Progenitor cell of endocrine pancreas (in vitro differentiated cells): Measurements from ENCODE around the gene ERG28. TPM values are rescaled to one million over a fixed set of nuclear protein-coding genes. Genes with fewer than 3 reads are reported as not detected.

Source experiments
- DNase-seq: peaks from one replicate; pipeline ENCODE4 v3.0.0; 2021; ENCODE audit warnings: low spot score; ENCODE audit not compliant: unreplicated experiment
- H3K27ac Mint-ChIP-seq: 2 replicates; pipeline ENCODE4 v1.8.0; 2021; ENCODE audit warnings: mild to moderate bottlenecking, moderate library complexity, mixed read lengths
- H3K27me3 Mint-ChIP-seq: 2 replicates; pipeline ENCODE4 v1.8.0; 2021; ENCODE audit warnings: mixed read lengths
- H3K36me3 Mint-ChIP-seq: 2 replicates; pipeline ENCODE4 v1.8.0; 2022; ENCODE audit warnings: mixed read lengths; ENCODE audit not compliant: insufficient read depth
- H3K4me1 Mint-ChIP-seq: 2 replicates; pipeline ENCODE4 v1.8.0; 2021; ENCODE audit warnings: low read depth, mixed read lengths
- H3K4me3 Mint-ChIP-seq: 2 replicates; pipeline ENCODE4 v1.8.0; 2021; ENCODE audit warnings: low read depth, mild to moderate bottlenecking, moderate library complexity, mixed read lengths
- H3K9me3 Mint-ChIP-seq: 2 replicates; pipeline ENCODE4 v1.8.0; 2021; ENCODE audit warnings: low read depth, mixed read lengths
- CTCF ChIP-seq: fragments of 200-600 bp; sonication (generic); IDR thresholded peaks from one replicate; pipeline ENCODE4 v1.5.0; 2021; ENCODE audit warnings: antibody characterized with exemption, mild to moderate bottlenecking; ENCODE audit not compliant: unreplicated experiment
- total RNA-seq: library from RNA; stranded (reverse); gene quantifications from 2 replicates; pipeline ENCODE4 v1.2.1, GENCODE V29; 2021

Gene ERG28
- total RNA-seq, 1 donor from 2014 or later = 27.8 TPM

GRCh38 chr14:75627406-75627805, 33.3 kb downstream of the ERG28 start:
- no peaks in the 10 kb centered on the region for H3K9me3 Mint-ChIP-seq
- H3K36me3 Mint-ChIP-seq = no peaks in the 10 kb centered on the region
- no peak for TF ChIP-seq CTCF
- H3K4me1 Mint-ChIP-seq = peaks cover 15% of the 10 kb centered on the region
- DNase-seq = no peak
- no peak overlapping the region for H3K27ac Mint-ChIP-seq
- H3K4me3 Mint-ChIP-seq = no peak overlapping the region
- H3K27me3 Mint-ChIP-seq = peaks cover 2% of the 10 kb centered on the region

GRCh38 chr14:75626863-75627262, 33.8 kb downstream of the ERG28 start:
- Mint-ChIP-seq H3K9me3 (no peaks in the 10 kb centered on the region), H3K4me1 (peaks cover 14% of the 10 kb centered on the region), H3K4me3 (no peak overlapping the region), H3K27ac (no peak overlapping the region), H3K36me3 (no peaks in the 10 kb centered on the region), H3K27me3 (peaks cover 2% of the 10 kb centered on the region)
- no peak for TF ChIP-seq CTCF
- DNase-seq = no peak

- DNase-seq = no peak
- Mint-ChIP-seq H3K4me3 (no peak overlapping the region), H3K4me1 (peaks cover 12% of the 10 kb centered on the region), H3K36me3 (no peaks in the 10 kb centered on the region), H3K9me3 (no peaks in the 10 kb centered on the region), H3K27ac (no peak overlapping the region), H3K27me3 (peaks cover 5% of the 10 kb centered on the region)
- TF ChIP-seq CTCF = no peak
These were observed 34.3 kb downstream of the ERG28 start for GRCh38 chr14:75626396-75626795.

GRCh38 chr14:75625034-75625433, 35.6 kb downstream of the ERG28 start:
- no peak for DNase-seq
- no peaks in the 10 kb centered on the region for H3K36me3 Mint-ChIP-seq
- peaks cover 6% of the 10 kb centered on the region for H3K27me3 Mint-ChIP-seq

GRCh38 chr14:75619548-75619947, 41.1 kb downstream of the ERG28 start:
- Mint-ChIP-seq H3K27ac (no peak overlapping the region), H3K4me1 (peaks cover 2% of the 10 kb centered on the region), H3K36me3 (no peaks in the 10 kb centered on the region), H3K27me3 (peaks cover 5% of the 10 kb centered on the region), H3K4me3 (no peak overlapping the region), H3K9me3 (no peaks in the 10 kb centered on the region)
- no peak for TF ChIP-seq CTCF
- no peak for DNase-seq

More at GRCh38 chr14:75625034-75625433, 35.6 kb downstream of the ERG28 start:
- Mint-ChIP-seq H3K4me1 (peaks cover 8% of the 10 kb centered on the region), H3K4me3 (no peak overlapping the region), H3K9me3 (no peaks in the 10 kb centered on the region), H3K27ac (no peak overlapping the region)
- no peak for TF ChIP-seq CTCF
